Activated CD8-positive, alpha-beta memory T cell treated with anti-CD3 and anti-CD28 coated beads for 24 hours (primary cell): ENCODE results near the gene RIPK4.

Experiments used
- DNase-seq: peaks from one replicate; pipeline ENCODE4 v3.0.0-alpha.2; 2020

Gene RIPK4

DNA sequence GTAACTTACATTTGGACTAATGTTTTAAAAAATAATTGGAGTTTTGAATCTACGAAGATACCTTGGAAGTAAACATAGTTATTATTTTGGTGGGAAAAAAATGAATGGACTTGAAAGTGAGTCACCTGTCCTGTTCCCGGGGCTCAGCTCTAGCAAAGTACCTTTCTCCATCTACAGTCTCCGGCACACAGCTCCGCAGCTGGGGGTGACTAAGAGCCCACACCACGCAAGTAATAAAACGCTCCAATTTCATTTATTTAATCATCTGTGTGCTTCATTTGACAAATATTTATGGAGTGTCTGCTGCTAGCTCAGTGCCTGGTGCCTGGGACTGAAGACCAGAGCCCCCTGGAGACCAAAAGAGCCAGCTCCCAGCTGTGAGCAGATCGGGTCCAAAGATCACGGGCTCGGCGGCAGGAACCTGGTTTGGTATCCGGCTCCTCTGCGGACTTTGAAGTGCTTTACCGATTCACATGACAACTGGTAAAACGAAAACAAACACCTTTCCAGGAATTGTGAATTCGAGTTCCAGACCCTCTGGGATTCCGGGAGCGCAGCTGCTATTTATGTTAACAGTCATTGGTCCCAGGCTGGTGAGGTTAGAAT is 1.7 kb upstream of the RIPK4 start:
- DNase-seq: peak; percentile 62

DNA sequence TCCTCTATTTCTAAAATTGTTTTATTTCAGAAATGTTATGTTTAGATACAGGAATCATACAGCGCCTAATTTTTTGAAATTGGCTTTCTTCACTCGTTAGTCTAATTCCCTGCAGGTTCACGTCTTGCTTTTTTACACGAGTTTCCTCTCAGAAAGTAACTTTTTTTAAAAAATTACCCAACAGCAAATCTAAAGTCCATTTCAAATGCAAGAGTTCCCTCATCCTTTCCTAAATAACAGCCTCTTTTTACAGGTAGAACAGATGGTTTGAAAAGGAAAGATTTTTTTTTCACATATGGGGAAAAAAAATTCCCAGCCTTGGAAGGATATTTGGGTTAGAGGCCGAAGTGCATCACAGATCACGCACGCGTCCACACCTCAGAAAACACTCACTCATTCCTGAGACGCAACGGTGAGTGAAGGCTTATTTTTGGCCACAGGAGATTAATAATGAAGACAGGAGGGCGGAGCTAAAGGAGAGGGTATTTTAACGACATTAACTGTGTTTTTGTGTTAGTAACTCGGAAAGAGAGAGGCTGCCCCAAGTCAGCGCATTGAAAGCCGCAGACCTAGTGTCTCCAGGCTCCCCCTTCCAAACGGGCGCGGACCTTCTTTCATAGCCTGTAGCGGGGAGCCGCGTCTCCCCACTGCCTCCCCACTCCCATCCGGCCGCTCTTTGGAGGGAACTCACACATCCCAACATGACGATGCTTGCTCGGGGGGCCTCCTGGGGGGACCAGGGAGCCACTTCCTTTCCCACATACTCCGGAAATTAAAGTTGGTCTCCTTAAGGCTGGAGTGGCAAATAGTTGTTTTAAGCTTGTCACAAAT is 969 bp upstream of the RIPK4 start:
- no peak for DNase-seq

DNA sequence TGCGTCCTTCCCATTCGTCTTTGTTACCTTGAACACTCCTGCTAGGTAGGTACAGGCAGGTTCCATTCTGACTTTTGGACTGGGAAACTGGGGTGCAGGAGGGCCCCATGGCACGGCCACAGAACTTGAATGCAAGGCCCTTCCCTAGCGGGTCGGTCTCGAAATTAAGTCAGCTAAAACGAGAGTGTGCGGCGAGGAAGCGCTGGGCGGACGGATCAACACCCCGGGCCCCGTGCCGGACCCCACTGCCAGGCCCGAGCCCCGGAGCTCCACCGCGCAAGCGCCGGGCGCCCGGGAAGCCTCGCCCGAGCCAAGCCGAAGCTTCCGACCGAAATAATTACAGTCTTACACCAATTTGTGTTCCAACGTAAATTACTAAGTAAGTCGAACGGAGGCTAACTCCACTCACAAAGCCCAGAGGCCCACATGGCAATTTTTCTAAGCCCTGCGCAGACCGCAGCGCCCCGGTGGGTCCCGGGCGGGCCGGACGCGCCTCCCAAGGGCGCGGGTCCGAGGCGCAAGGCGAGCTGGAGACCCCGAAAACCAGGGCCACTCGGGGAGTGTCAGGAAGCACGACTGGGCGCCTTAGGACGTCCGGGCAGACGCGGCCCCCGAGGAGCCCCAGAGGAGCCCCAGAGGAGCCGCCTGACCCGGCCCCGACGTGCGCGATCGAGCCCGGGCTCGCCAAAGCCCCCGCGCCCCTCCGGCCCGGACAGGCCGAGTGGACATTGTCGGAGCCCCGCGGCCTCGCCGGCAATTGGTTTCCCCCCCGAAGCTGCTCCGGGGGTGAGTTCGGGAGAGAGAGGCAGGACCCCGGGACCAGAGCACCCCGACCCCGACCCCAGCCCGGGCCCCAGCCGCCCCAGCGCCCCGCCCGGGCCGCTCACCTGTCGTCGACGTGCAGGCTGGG is 624 bp downstream of the RIPK4 start:
- no peak for DNase-seq

DNA sequence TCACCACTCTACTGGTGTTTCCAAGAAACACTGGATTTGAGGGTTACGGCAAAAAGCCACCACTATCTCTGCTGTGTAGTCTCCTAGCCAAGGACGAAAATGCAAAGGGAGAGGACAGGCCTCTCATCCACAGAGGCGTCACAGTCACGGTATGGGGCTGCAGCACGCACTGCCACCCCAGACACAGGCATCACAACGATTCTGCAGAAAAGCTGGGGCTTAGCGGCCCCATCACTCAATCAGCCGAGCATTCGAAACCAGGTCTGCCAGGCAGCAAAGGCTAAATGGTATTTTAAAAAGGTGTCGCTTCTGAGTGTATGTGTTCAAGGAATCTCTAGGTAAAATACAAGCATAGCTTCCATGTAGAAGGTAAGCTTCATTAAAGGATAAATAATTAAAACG is 1.4 kb downstream of the RIPK4 start:
- DNase-seq: no peak

DNA sequence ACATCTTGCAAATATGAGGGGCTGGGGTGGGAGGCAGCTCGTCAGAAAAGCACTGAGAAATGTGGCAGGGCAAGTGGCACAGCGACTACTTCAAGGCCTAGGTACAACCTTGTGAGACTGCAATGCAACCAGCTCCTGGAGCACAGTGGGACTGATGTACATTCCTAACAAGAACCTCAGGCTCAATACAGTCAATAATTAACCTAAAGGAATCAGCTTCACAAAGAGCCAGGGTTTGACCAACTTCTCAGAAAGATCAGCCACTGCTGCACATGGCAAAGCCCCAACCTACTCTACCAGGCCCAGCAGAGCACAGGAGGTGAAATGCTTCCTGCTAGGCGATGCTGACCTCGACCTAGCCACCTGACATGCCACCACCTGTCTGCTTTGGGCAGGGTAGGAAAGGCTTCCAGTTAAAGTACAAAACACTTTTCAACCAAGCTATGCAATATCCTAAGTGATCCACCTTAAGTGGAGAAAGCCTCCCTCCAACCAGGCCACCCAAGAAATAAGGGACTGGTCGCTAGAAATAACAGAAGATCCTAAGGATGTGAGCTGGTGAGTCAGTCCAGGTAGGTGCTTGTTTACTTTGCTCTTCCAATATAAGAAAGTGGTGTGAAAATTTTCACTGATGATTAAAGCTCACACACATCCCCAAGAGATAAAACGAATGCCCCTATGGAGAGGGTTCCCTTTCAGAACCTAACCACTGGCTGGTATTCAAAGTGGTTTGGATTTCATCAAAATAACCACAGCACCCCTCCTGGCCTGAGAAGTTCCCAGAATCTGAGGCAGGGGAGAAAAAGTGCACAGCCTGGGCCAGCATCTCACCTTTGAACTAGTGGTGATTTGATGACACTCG is 2.1 kb downstream of the RIPK4 start:
- no peak for DNase-seq

DNA sequence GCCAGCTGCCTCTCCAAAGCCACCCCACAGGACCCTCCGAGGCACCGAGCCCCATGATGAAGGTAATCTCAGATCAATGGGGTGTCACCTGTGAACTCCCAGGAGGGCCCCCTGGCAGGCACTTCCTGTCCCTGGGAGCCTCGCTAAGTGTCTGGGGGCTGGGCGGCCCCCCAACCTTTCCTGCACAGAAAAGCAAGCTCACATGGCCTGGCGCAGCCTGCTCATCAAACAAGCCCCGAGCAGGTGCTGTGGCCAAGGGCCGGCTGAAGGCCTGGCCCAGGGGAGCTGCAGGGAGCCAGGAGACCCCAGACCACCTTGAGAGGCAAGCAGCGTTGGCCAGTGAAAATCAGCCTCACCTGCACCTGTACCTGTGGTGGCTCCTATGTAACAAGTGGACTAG is 2.9 kb downstream of the RIPK4 start:
- DNase-seq: no peak

DNA sequence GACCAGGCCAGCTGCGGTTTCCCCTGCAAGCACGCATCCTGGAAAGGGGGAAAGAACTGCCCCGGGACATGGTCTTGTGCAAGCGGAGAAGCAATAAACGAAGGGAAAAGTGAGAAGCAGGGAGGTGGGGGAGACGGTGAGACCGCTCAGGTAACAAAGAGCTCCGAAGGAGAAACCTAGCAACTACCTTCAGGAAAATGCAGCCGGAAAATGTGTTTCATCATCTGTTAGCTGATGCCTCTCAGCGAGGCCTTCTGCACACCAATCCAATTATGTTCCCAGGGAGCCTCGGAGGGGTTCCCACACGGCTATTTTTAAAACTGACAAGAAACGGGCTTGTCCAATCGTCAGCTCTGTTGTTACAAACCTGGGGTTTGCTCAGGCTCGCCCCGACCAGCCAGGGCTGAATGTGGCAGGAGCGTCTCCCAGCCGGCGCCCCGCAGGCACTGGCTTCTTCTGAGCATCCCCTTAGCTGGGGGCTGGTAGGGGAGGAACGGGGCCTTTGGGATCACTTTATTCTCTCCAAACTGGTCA is 3.4 kb downstream of the RIPK4 start:
- no peak for DNase-seq

DNA sequence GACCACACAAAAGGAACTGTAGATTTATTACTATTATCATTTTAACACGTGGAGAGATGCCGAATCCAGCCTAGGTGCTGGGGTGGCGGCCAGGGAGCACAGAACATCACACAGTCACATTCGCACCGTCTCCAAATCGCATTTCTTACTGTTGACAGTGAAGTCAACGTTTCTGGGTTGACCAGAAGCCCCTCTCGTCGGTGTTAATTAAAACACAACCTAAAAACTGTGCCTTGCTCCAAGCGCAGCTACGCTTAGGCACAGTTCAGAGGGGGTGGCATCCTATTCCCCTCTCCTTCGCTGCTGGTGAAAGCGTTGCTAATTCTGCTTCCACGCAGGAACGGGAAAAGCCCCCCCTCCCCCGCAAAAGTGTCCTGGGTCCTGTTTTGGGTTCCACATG is 4.1 kb downstream of the RIPK4 start:
- no peak for DNase-seq

DNA sequence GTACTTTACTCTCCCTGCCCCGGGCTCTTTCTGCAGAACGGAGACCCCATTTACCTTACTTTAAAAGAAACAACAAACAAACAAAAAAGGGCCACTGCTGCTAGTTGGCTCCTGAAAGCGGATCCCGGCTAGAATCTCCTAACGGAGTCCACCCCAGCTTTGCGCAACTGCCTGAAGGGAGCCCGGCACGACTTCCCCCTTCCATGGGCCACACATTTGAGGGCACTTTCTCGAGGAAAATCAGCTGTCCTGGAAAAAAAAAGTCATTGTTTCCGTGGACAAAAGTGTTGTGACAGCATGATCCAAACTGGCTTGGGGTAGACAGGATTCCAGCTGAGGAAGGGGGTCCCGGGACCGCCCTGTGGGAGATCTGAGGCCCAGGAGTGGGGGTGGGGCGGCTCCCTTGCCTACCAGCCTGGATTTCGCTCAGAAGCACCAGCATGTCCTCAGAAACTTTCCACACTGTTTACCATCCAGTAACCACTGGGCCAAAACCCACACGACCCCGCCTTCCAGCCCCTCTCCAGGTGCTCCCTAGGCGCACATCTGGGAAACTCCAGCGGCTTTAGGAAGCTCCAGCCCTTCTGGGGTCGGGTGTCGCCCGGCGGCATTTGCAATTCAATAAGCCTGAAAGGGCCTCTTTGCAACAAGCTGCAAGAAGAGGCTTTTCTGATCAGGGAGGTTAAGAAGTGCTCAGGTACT is 4.8 kb downstream of the RIPK4 start:
- DNase-seq: no peak

DNA sequence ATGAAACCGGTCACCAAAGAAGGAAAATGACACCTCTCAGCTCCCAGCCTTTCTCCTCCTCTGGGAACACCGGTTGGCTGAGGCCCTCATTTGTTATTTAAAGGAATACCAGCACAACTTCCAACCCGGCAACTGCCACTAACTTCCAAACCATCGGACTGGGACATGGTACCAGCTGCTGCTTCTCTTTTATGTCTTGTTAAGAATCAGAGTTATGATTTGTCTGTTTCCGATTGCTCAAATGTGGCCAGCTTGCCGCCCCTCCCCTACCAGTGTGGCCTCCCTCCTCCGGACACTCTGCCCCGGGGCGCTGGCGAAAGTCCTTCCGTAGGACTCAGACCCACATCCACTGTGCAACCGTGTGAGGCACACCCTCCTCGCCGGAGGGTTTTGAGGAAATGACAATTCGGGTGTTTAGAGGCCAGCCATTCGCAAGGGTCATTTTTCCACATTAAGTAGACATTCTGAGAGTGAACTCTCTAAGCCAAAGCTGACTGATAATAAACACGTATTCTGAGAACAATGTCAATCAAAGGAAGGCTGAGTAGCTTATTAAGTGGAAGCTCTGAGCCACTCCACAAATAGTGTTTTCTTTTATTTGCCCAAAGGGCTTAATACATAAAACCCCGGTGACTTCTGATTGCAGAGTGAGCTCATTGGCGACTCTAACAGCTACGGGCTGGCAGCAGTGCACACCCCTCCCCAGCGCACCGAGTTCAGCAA is 5.5 kb downstream of the RIPK4 start:
- DNase-seq: no peak

DNA sequence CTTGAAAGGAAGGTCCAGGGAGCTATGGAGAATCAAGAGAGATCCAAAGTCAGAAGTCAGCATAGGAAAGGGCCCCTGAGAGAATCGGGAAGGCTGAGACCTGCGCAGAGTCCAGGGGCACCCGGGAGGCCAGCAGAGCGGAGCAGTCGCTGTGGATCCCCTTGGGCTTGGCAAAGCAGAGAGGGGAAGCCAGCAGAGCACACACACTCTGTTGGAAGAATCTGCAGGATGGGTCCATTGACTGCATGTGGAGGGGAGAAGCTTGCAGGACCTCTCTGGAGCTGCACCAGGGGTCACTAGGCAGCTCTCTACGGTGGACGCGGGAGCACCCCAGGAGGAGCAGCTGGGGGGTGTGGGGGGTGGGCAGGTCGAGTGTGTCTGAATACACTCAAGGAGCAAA is 6.4 kb downstream of the RIPK4 start:
- DNase-seq: no peak

DNA sequence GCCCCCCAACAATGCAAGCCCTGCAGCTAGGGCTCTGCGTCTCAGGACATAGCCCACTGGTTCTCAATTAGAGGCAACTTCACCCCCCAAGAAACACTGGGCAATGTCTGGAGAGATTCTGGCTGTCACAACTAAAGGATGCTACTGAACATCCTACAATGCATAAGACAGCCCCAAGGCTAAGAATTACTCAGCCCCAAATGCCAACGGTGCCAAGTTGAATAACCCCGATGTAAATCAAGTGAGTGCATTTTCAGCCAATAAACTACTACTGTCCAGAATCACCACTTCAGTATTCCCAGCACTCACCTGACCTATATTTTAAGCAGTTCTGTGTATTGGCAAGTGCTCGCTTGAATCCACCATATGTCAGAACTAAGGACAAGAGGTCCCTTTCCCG is 6.9 kb downstream of the RIPK4 start:
- DNase-seq: no peak

DNA sequence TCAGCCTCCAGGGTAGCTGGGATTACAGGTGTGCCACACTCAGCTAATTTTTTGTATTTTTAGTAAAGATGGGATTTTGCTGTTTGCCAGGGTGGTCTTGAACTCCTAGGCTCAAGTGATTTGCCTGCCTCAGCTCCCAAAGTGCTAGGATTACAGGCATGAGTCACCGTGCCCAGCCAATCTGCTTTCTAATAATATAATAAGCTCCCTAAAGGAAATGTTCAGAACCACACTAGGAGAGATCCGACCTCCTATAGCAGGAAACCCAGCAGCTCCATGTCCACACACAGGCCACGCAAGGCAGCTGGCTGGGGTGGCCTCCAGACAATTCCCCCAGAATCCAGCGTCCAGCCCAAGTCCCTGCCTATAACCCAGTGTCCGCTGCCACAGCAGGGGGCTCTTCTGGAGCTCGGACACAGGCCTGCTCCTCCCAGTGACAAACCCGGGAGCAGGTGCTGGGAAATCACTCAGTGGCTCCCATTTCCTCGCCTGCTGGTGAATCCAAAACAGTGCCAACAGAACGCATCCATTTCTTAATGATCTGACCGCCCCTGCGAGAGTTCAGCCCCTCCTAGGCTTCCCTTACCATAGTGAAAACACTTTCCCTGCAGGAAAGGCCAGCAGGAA is 7.5 kb downstream of the RIPK4 start:
- no peak for DNase-seq

DNA sequence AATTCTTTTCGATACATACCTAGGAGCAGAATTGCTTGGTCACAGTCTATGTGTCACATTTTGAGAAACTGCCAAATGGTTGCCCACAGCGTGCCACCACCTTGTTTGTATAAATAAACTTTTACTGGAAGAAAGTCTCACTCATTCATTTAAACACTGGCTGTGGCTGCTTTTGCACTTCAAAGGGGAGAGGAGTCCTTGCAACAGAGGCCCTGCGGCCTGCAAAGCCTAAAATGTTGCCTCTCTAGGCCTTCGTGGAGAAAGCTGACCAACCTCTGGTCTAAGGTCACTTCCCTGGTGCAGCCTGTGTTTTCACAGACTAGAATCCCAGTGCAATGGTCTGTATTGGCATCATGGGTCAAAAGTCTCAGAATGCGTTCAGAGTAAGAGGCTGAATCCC is 8.3 kb downstream of the RIPK4 start:
- DNase-seq: no peak

DNA sequence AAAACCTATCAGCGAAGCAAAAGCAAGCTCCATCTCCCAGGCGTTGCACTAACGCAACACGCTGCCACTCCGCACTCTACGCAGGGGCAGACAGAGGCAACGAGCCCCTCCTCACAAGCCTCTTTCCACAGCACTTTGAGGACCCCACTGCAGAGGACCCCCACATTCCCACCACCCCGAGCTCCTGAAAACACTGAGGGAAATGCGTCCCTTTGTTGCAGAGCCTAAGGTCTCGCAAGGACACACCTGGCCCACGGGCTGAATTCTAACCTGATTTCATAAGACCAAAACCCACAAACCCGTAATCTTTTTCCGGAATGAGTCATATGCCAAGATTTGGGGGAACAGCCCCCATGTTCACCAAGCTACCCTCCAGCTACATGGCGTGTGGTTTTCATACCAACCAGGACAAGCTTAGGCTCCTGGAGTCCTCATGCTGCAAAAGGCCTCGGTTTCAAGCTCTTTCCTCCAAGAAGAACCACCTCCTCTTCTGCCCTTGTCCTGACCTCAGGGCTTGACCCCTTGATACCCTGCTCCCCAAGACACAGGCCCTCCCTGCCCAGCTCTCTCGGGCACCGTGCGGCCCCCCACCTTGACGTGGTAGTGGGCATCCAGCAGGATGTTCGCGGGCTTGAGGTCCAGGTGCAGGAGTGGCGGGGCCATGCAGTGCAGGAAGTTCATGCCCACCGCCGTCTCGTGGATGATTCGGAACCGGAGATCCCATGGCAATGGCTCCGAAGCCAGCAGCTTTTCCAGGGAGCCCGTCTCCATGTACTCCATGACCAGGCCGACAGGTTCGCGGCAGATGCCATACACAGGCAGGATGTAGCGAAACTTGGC is 10.7 kb downstream of the RIPK4 start:
- no peak for DNase-seq

DNA sequence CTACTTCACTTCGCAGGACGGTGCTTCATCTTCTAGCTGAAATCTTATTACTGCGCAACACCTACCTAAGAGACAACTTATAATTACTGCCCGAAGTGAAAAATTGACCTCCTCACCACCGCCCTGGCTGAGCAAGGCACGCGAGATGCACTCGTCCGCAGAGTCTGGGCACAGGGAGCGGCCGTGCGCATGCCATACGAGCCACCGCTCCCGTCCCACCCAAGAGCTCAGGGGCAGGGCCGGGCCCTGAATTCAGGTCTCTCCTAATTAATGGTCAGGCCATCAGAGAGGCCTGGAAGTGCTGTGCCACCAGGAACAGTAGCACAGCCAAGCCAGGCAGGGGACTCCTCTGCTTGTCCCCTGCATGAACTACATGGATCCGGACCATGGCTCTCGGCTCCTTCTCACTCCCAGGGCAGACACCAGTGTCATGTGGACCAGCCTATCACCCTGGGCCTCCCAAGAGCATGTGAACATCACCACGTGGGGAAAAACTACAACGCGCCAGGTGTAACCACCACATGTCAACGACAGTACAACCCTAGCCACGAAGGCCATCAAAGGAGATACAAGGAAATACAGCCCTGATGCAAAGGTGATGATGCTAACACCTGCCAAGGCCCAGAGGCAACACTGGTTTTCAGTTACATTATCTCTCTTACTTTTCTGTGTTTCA is 11.5 kb downstream of the RIPK4 start:
- DNase-seq: no peak

DNA sequence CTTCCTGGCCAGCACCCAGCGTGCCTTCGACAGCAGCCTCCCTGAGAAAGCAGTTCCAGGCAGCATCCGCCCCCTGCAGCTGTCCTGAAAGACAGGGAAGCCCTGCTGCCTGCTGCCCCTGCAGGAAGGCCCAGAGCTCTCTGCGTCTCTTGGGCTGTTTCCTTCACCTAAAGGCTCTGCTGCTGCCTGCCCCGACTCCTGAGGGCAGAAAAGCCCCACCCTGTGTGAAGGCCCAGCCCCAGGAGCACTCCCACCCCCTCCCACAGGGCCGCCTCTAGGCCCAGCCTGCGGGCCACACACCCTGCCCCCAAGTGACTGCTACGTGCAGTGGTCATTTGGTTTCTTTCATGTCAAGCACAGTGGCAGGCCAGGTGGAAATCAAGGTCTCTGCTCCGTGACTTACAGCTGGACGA is 12.4 kb downstream of the RIPK4 start:
- no peak for DNase-seq

DNA sequence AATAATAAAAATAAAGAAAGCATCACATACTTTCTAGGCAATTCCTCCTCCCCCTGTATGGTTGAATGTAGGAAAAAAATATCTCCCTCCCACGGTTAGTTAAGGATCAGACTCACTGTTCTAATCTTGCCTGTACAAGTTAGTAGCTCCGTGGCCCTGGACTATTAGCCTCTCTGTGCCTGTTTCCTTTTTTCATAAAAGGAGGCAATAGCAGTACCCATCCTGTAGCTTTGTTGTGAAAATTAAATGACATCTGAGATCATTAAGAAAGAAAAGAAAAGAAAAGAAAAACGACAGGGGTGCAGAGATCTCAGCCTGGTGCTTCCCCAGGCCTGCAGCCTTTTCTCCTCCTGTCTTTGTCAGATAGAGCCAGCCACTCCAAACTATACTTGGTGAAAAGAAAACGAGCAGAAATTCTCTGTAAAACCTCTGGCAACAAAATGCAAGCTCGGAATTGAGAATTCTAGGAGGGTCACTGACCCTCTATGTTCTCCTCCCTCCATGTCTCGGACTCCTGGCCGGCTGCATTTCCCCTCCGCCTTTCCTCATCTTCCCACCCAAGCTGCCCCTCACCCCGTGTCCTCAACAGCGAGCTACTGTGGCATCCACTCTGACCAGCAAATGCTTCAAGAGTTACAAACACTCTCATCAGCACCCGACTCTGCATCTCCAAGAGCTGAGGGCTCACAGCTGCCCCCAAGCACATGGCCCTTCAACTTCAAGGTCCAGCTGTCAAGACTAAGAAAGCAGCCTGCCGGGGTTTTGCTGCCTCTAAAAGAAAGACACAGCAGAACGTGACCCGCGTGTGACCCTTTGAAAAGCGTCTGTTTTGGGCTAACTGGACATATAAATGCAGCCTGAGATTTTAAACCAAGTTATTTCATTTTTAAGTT is 13.6 kb downstream of the RIPK4 start:
- DNase-seq: no peak
